GM10847 (cell line): ENCODE results near the gene AREG.

Experiments used
- POLR2A ChIP-seq: IDR thresholded peaks from 2 replicates; pipeline ENCODE4 v1.6.1; 2011; ENCODE audit not compliant: insufficient read length; ENCODE audit errors: extremely low read depth

The AREG gene, protein sequence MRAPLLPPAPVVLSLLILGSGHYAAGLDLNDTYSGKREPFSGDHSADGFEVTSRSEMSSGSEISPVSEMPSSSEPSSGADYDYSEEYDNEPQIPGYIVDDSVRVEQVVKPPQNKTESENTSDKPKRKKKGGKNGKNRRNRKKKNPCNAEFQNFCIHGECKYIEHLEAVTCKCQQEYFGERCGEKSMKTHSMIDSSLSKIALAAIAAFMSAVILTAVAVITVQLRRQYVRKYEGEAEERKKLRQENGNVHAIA

DNA sequence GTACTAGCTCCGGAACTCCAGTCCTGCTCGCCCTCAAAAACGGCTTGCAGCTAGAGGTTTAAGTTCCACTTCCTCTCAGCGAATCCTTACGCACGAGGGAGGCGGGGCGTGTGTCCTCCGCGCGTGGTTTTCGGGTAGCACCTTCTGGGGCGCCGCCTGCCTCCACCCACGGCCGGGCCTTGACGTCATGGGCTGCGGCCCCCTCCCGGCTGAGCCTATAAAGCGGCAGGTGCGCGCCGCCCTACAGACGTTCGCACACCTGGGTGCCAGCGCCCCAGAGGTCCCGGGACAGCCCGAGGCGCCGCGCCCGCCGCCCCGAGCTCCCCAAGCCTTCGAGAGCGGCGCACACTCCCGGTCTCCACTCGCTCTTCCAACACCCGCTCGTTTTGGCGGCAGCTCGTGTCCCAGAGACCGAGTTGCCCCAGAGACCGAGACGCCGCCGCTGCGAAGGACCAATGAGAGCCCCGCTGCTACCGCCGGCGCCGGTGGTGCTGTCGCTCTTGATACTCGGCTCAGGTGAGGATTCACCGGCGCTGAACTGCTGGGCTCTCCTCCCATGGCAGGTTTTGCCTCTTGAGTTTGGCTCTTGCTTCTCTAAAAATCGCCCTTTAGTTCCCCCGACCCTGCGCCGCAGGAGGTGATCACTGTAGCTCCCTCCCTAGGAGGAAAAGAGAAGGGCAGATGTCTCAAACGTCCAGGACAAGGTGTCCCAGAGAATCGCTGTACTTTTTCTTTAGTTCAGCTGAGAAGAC, at the start of gene AREG:
AREG (plus strand) TSS at position 246 of the 752 bp plus-strand sequence; CDS start at position 456, 210 bp downstream.
- TF ChIP-seq POLR2A, result no peak

DNA sequence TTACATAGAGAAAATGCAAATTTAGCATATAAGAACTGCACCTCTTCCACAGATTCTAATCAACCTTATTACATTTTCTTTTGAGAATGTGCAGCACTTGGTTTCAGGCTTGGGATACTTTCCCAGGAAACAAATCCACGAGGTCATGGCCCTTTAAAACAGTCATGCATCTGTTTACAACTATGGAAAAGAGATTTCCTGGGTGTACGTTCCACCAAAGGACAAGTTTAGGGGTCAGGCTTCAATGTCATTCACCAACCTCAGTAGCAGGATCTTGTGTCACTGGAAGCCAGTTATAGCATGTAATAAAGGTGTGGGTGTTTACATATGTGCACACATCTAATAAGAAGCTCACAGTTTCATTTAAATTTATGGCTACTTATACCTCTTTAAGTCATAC, 49.3 kb upstream of the AREG start:
- TF ChIP-seq POLR2A, result no peak

DNA sequence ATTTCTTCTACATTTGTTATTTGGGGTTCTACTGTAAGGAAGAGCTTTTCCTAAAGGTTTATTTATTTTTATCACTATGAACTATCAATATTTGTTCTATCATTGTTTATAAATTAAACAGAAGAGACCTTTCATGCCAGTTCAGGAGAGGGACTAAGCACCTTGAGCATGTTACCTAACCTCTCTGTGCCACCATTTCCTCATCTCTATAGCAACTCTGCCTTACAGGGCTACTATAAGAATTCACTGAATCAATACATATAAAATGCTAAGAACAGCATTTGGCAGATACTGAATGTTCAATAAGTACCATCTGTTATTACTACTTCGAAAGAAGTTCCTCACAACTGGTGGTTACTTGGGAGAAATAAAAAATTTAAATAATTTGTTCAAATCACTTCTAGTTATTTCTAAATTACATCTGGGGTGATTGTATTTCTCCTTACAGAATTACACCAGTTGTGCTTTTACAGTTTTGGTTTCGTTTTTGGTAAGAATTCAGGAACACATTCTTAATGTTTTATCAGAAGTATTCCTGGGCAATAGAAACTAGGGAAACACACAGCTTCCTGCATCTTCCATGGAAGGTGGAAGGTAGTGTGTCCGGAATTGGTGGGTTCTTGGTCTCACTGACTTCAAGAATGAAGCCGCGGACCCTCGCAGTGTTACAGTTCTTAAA, 47.0 kb upstream of the AREG start:
- TF ChIP-seq POLR2A, result no peak

DNA sequence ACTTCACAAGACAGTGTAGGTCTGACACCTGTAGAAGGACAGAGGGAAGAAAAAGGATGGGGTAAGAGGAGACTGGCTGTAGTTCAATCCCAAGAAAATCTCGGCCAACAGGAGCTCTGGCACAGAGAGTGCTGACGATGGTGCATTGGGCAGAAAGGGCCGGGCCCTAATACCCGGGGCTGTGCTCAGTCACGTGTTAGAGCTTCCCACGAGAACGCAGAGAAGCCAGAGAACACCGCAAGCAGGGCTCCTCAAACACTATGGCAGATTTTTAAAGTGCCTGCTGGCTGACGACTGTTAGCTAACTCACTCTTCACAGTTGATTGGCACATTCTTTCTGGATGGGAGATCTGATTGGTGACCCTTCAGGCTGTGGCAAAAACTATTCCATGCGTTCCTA, 44.5 kb upstream of the AREG start:
- no peak for TF ChIP-seq POLR2A

DNA sequence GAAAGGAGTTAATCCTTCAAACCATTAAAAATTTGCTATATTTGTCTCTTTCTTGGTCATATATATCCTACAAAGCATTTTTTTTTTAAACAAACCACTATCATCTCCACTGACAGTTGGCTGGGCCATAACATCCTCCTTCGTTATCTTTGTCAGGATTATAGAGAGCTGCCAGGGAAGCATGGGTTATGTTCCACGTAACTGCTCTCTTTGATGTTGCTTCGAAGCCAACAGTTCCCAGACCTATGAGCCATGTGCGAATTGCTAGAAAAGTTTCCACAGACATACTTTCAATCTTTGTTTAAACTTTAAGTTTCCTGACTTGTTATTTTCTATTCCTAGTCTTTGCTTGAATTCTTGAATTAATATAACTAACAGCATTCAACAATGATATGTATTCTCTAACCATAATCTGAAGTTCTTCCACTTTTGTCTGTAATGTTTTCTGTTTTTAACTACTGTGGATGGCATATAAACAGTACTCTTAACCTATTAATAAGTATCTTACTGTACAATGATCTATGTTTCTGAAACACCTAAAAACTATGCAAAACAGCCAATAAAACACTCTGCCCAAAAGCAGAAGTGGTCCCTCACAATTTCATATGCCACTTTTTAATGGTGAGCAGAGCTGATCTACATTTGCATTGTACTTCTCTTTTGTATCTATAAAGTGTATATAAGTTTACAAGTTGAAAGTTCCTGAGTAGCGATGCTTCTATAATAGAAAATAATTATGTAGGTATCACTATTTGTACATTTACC, 42.1 kb upstream of the AREG start:
- TF ChIP-seq POLR2A, result no peak

DNA sequence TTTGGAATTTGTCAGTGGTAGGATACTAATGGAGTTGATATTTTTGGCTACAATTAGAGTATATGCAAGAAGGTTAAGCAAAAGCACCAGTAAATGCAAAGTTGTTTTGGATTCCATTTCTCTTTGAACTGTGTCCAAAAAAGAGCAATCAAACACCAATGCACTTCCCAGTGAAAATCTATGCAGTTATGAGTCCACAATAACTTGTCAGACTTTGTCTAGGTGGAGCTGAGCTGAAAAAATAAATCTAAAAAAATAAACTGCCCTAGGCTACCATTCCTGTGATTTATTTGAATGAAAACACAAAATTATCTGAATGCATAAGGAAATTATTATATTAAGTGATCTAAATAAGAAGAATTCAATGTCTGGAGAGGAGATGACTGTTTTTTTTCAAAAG, 37.0 kb upstream of the AREG start:
- no peak for TF ChIP-seq POLR2A

DNA sequence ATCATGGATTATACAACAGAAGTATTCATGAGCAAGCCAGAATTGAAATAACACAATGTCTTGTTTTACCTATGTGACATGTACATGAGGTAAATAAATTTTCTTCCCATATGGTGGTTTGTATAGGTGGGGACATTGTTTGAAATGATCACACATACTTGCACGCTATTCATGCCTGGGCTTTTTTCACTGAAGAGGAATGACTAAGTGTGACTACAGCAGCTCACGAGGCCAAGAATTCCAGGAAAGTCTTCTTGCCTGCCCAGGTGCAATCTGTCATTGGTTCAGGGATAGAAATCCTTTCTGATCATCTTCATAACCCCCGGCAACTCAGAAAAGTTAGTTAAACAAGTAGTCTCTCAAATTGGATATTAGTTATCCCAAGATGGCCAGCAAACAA, 36.3 kb upstream of the AREG start:
- TF ChIP-seq POLR2A, result no peak

DNA sequence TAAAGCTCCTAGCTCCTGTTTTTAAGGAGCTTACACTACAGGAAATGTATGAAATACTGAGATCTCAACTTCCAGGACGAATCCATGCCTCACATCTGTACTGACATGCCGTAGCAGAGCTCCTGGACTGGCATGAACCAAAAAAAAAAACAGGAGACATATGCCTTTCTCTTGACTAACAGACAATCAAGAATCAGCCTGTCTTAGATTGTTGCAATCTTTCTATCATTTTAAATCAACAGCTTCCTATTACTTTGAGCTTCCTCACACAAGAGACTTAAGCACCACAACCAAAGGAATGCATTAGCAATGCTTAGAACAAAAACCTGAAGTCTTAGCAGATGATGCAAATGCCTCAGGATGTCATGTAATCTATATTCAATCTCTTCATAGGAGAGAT, 34.7 kb upstream of the AREG start:
- TF ChIP-seq POLR2A, result no peak

DNA sequence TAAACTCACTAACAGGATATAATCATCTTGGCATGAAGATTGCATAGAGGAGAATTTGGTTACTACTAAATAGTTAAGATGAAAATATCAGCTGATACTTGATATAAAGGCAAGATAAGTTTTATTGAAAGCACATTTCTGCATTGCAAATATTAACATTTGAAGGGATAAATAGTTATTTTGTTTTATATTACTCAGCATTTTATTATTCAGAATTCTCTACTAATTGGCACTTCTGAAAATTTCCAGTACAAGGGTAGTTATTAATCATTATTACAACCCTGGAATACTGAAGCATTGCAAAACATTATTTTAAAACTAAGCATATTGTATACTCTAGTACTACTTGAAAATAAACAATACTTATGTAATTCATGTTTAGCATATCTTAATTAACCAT, 32.7 kb upstream of the AREG start:
- no peak for TF ChIP-seq POLR2A

DNA sequence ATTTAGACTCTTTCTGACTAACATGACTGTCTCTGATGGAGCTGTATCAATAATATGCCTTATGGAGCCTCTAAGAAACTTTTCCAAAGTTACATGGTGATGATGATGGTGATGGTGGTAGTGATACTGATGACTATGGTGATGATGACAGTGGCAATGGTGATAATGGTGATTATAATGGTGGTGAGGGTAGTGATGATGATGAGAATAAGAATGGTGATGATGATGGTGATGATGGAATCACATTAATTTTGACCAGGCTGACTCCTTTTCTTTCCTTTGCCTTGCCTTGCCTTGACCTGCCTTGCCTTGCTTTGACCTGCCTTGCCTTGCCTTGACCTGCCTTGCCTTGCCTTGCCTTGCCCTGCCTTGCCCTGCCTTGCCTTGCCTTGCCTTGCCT, 31.7 kb upstream of the AREG start:
- TF ChIP-seq POLR2A, result no peak

DNA sequence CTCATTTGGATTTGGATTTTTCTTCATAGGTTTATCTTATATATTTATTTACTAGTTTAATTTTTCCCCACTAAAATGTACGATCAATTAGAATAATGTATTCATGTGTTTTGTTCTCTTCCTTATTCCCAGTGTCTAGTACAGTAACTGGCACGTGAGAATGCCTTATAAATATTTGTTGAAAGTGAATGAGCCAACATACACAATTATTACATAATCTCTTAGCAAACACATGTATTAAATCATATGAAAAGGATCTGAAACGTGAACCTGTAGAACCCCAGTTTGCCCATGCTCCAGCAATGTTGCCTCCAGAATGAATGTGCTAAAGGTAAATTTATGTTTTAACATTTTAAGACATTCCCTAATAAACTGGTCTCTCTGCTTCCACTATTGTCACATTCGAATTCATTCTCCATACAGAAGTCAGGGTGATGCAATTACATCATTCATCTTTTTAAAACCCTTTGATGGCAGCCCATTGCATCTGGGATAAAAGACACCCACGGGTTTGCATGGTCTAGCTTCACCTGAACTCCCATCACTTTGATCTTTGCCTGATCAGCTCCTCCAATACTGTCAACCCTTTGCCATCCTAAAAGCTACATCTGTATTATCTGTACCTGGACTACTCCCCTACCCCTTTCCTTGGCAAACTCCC, 30.7 kb upstream of the AREG start:
- TF ChIP-seq POLR2A, result no peak

DNA sequence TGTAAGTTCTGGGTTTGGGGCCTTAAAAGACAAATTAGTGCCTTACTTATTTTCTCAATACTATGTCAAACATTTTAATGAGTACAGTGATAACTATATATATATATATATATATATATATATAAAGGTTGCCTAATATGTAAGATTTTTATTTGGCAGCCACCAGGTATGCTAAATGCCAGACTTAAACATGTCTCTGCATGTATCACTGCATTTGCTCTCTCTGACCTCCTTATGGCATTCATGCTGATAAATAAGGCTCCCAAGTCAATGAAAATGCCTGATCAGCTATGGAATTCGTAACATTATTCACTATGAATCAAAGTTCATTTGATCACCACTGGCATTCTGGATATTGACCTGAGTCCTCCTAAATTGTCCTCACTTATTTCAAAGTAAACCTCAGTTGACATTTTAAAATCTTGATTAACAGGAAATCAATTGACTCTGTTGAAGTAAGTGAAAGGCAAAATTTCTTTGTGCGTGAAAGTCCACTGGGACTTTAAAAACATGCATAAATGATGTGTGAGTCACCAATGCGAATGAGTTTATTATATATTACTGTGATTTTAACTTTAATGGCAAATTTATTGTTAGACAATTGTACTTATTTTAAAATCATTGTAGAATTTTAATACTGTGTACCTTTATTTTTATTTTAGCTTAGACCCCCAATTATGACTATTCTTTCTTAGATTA, 29.2 kb upstream of the AREG start:
- no peak for TF ChIP-seq POLR2A

DNA sequence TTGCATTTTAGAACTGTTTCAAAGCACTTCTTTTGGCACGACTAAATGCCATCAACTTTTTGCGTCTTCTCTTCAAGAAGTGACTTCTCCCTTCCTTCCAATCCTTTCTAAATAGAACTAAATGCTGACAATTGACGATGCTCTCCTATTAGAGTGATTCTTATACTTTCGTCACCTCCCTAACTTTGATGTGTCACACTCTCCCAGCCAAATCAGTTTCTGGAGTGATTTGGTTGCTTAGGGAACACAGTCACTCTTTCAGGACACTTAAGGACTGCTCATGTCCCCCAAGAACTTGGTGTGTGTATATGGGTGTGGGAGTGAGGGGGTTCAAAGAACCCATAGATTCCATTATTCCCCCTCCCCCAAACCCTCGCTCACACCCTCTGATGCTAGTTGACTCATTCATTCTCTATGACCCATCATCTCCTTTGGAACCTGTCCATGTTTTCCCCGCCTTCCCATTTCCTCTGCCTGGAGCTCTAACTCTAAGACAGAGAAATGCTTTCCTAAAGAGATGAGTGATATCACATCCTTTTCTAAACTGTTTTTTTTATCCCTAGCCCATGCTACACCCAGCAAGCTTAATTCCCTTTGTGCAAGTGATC, 26.8 kb upstream of the AREG start:
- TF ChIP-seq POLR2A, result no peak

DNA sequence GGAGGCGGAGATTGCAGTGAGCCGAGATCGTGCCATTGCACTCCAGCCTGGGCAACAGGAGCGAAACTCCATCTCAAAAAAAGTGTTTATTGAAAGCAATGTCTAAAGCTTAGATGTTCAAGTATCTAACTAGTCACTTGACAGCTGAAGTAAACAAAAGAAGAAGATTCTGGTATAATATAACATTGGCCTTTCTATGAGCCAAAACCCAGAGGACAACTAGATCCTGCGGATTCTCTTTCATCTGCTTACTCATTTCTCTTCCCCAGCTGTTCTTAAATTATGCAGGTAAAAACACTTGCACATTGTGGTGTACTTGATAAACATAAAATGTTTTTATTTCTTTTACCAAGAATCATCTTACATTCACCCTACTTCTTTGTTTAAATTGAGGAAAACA, 24.1 kb upstream of the AREG start:
- no peak for TF ChIP-seq POLR2A

DNA sequence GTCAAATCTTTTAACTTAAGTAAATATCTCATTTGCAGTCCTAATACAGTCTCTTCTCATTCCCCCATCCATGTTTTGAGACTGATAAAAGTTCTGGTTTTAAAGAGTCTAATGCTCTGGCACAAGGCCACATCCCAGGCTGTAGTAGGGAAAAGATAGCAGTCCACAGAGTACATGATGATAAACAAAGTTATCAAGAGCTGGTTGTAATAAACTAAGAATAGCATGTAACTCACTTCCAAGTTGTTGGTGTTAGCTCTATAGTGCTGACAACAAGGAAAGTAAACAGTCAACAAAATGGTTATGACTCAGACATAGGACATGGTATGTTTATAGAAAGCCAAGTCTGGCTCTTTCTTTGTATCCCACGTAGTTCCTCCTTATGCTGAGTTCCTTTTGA, 21.8 kb upstream of the AREG start:
- TF ChIP-seq POLR2A, result no peak

DNA sequence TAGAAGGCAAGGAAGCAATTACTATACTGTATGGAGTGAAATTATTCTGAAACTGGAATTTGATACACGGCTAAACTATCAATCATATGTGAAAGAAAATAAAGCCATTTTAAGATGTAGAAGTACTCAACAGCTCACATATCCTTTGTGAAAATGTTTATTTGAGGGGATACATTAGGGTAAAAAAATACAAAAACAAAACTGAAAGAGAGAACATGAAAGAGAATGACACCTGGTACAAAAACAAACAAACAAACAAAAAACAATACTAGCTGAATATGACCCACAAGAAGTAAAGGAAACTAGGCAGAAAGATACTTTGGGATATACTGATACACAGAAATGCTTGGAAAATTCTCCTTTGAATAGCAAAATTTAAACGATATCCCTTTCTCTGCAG, 20.8 kb upstream of the AREG start:
- no peak for TF ChIP-seq POLR2A
